Measurements from ENCODE around the gene ARID1B. TPM values are rescaled to one million over a fixed set of nuclear protein-coding genes. Genes with fewer than 3 reads are reported as not detected.
A peak's percentile ranks its signal among the peaks of the same experiment; 100 is the strongest.

The ARID1B gene
- total RNA-seq, 2 experiments from 2014 or later, result 42.5 to 43.2 TPM

DNA sequence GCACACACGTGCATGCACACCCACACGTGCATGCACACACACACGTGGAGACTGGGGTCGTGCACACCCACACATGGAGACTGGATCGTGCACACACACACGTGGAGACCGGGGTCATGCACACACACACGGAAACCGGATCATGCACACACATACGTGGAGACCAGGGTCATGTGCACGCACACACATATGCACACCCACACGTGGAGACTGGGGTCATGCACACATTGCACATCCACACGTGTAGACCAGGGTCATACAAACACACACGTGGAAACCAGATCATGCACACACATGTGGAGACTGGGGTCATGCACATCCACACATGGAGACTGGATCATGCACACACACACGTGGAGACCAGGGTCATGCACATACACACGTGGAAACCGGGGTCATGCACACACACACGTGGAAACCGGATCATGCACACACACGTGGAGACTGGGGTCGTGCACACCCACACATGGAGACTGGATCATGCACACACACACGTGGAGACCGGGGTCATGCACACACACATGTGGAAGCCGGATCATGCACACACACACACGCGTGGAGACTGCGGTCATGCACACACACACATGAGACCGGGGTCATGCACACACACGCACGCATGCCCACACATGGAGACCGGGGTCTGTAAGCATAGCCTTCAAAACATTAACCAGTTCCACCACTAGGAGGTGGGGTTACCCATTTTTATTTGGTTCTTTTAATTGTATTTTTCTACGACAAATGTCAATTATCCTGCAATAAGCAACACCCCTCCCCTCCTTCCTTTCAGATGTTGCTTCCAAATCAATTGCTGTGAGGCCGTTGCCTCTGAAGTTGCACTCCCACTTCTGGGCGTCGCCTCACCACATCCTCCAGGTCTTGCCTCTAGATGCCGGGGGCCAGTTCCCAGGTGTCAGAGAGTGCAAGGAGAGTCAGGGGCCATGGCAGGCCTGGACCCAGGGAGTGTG, 450.3 kb downstream of the ARID1B start:
- CTCF ChIA-PET, result interaction anchor here (0.9 to 1.4 kb wide), 2 partner anchors 9 to 182 kb away, joined by 3 read pairs; no protein-coding TSS in a partner anchor
- no peak overlapping the region for H3K4me3 Mint-ChIP-seq

GRCh38 chr6:157228426-157229131, 451.4 kb downstream of the ARID1B start:
- intact Hi-C loops (cut with micrococcal nuclease), result no loop called here
- CTCF ChIA-PET, result interaction anchor here (0.7 to 0.9 kb wide), 2 partner anchors 8 to 32 kb away, joined by 3 read pairs; no protein-coding TSS in a partner anchor
- Mint-ChIP-seq H3K4me3 (no peak overlapping the region), H3K36me3 (ENCODE audit: low read depth) (no peaks in the 10 kb centered on the region), H3K27me3 (ENCODE audit: low read depth) (no peaks in the 10 kb centered on the region), H3K9me3 (no peaks in the 10 kb centered on the region), H3K4me1 (ENCODE audit: low read depth) (peaks cover 31% of the 10 kb centered on the region), H3K27ac (no peak overlapping the region)
- DNase-seq, result no peak

More for the DNA sequence above, 450.3 kb downstream of the ARID1B start:
- no peaks in the 10 kb centered on the region for H3K9me3 Mint-ChIP-seq
- peaks cover 39% of the 10 kb centered on the region for H3K4me1 Mint-ChIP-seq (ENCODE audit: low read depth)
- no peak overlapping the region for H3K27ac Mint-ChIP-seq
- intact Hi-C loops (cut with micrococcal nuclease), result no loop called here
- no peaks in the 10 kb centered on the region for H3K36me3 Mint-ChIP-seq (ENCODE audit: low read depth)
- peak; percentile 37 for DNase-seq
- H3K27me3 Mint-ChIP-seq (ENCODE audit: low read depth), result no peaks in the 10 kb centered on the region

DNA sequence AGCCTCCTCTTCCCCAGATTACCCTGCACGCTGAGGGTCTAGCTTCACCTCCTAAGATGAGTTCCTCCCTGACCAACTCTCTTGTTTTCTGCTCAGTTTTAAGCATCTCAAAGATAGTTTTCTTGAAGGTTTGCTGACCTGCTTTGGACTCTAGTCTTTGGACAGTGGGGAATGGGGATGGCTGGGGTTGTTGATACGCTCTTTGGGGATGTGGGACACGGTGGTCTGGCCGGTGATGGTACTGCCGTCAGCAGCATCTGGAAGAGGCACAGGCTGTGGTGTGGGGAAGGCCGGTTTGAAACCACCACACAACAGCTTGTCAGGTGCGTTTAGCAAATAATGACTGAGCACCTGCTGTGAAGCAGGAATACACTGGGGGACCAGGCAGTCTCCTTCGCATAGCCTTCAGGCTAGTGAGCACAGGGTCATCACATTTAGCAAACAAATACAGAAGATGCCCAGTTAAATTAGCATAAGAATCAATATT, 452.0 kb downstream of the ARID1B start:
- intact Hi-C loops (cut with micrococcal nuclease), result no loop called here
- Mint-ChIP-seq H3K9me3 (no peaks in the 10 kb centered on the region), H3K27me3 (ENCODE audit: low read depth) (peaks cover 5% of the 10 kb centered on the region), H3K4me1 (ENCODE audit: low read depth) (peaks cover 28% of the 10 kb centered on the region), H3K4me3 (no peak overlapping the region), H3K36me3 (ENCODE audit: low read depth) (no peaks in the 10 kb centered on the region), H3K27ac (no peak overlapping the region)
- CTCF ChIA-PET, result interaction anchor here (0.7 to 2.2 kb wide), 2 partner anchors 31 to 45 kb away, joined by 3 to 8 read pairs; no protein-coding TSS in a partner anchor
- no peak for DNase-seq

- Mint-ChIP-seq H3K9me3 (no peaks in the 10 kb centered on the region), H3K27me3 (ENCODE audit: low read depth) (peaks cover 5% of the 10 kb centered on the region), H3K36me3 (ENCODE audit: low read depth) (no peaks in the 10 kb centered on the region), H3K27ac (no peak overlapping the region), H3K4me3 (no peak overlapping the region), H3K4me1 (ENCODE audit: low read depth) (peaks cover 31% of the 10 kb centered on the region)
- CTCF ChIA-PET, result interaction anchor here (0.7 to 2.2 kb wide), 2 partner anchors 31 to 45 kb away, joined by 3 to 8 read pairs; no protein-coding TSS in a partner anchor
- intact Hi-C loops (cut with micrococcal nuclease), result no loop called here
- DNase-seq, result no peak
Observed at GRCh38 chr6:157229713-157230112, 452.5 kb downstream of the ARID1B start.

DNA sequence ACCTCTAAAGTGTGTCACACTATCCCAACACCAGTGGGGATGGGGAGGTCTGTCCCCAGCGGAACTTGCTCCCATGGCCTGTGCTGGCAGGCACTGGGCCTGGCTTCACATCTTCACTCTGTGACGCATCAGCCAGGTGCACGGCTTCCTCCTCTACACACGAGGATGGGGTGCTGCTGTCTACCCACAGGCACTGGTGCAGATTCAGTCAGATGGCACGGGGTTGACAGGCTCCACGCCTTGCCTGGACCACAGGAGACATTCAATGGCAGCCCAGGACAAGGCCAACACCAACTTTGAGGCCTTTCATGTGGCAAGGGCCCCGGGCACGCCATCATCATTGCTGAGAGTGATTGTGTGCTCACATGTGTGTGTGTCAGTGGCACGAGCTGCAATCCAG, 453.7 kb downstream of the ARID1B start:
- intact Hi-C loops (cut with micrococcal nuclease), result no loop called here
- no peaks in the 10 kb centered on the region for H3K9me3 Mint-ChIP-seq
- H3K4me1 Mint-ChIP-seq (ENCODE audit: low read depth), result peaks cover 37% of the 10 kb centered on the region
- peaks cover 15% of the 10 kb centered on the region for H3K27me3 Mint-ChIP-seq (ENCODE audit: low read depth)
- H3K27ac Mint-ChIP-seq, result no peak overlapping the region
- H3K36me3 Mint-ChIP-seq (ENCODE audit: low read depth), result peaks cover 2% of the 10 kb centered on the region
- CTCF ChIA-PET, result interaction anchor here (0.7 to 2.2 kb wide), 2 partner anchors 43 to 54 kb away, joined by 5 to 8 read pairs; no protein-coding TSS in a partner anchor
- H3K4me3 Mint-ChIP-seq, result no peak overlapping the region
- no peak for DNase-seq

GRCh38 chr6:157232161-157232895, 455.1 kb downstream of the ARID1B start:
- H3K36me3 Mint-ChIP-seq (ENCODE audit: low read depth), result peaks cover 2% of the 10 kb centered on the region

GRCh38 chr6:157233156-157233555, 456.0 kb downstream of the ARID1B start:
- Mint-ChIP-seq H3K36me3 (ENCODE audit: low read depth) (peaks cover 2% of the 10 kb centered on the region), H3K9me3 (no peaks in the 10 kb centered on the region), H3K4me1 (ENCODE audit: low read depth) (peaks cover 20% of the 10 kb centered on the region), H3K27me3 (ENCODE audit: low read depth) (peaks cover 23% of the 10 kb centered on the region), H3K27ac (no peak overlapping the region), H3K4me3 (no peak overlapping the region)
- DNase-seq, result no peak
- intact Hi-C loops (cut with micrococcal nuclease), result no loop called here
- CTCF ChIA-PET, result interaction anchor here (0.6 to 1.4 kb wide), 4 partner anchors 10 to 112 kb away, joined by 3 to 4 read pairs (median 3); no protein-coding TSS in a partner anchor

More at GRCh38 chr6:157232161-157232895, 455.1 kb downstream of the ARID1B start:
- Mint-ChIP-seq H3K9me3 (no peaks in the 10 kb centered on the region), H3K27me3 (ENCODE audit: low read depth) (peaks cover 20% of the 10 kb centered on the region), H3K4me1 (ENCODE audit: low read depth) (peaks cover 26% of the 10 kb centered on the region), H3K4me3 (no peak overlapping the region), H3K27ac (no peak overlapping the region)
- CTCF ChIA-PET, result interaction anchor here (0.7 to 1.4 kb wide), 2 partner anchors 9 to 113 kb away, joined by 3 read pairs; no protein-coding TSS in a partner anchor
- intact Hi-C loops (cut with micrococcal nuclease), result no loop called here
- DNase-seq, result no peak

- CTCF ChIA-PET, result interaction anchor here (0.6 to 1.8 kb wide), 5 partner anchors 10 to 17 kb away, joined by 3 to 4 read pairs (median 3); no protein-coding TSS in a partner anchor
- intact Hi-C loops (cut with micrococcal nuclease), result no loop called here
- no peak overlapping the region for H3K4me3 Mint-ChIP-seq
Observed at GRCh38 chr6:157233686-157234085, 456.5 kb downstream of the ARID1B start.

DNA sequence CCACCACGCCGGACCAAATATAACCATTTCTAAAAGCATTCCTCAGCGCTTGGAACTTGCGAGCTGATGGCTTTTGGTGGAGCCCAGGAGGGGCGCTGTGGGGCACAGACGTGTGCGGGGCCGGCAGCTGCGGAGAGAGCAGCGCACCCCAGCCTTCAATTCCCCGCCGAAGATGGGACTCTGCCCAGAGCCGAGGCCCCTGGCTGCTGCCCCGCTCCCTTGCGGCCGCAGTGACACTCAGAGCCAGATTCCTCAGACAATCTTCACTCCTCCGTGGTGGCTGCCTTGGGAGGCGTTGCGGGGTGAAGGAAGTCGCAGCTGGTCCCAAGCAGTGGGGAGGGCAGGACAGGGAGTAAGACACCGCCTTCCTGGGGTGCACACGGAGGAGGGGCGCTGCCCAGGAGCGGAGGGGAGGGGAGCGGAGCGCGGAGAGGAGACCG, 458.4 kb downstream of the ARID1B start:
- DNase-seq, result peak; percentile 70
- CTCF ChIA-PET, result interaction anchor here (0.7 to 1.8 kb wide), 15 partner anchors 9 to 202 kb away, joined by 3 to 6 read pairs (median 4); no protein-coding TSS in a partner anchor
- Mint-ChIP-seq H3K27ac (no peak overlapping the region), H3K27me3 (ENCODE audit: low read depth) (peaks cover 23% of the 10 kb centered on the region), H3K4me1 (ENCODE audit: low read depth) (peaks cover 17% of the 10 kb centered on the region), H3K36me3 (ENCODE audit: low read depth) (peaks cover 2% of the 10 kb centered on the region), H3K4me3 (peak overlapping the region; percentile 89), H3K9me3 (no peaks in the 10 kb centered on the region)
- intact Hi-C loops (cut with micrococcal nuclease), result loop anchor here (1.0 kb wide), 1 partner anchor 39 kb away; no protein-coding TSS in a partner anchor

More at GRCh38 chr6:157233686-157234085, 456.5 kb downstream of the ARID1B start:
- Mint-ChIP-seq H3K36me3 (ENCODE audit: low read depth) (peaks cover 2% of the 10 kb centered on the region), H3K4me1 (ENCODE audit: low read depth) (peaks cover 20% of the 10 kb centered on the region), H3K9me3 (no peaks in the 10 kb centered on the region), H3K27ac (no peak overlapping the region), H3K27me3 (ENCODE audit: low read depth) (peaks cover 23% of the 10 kb centered on the region)
- DNase-seq, result no peak

DNA sequence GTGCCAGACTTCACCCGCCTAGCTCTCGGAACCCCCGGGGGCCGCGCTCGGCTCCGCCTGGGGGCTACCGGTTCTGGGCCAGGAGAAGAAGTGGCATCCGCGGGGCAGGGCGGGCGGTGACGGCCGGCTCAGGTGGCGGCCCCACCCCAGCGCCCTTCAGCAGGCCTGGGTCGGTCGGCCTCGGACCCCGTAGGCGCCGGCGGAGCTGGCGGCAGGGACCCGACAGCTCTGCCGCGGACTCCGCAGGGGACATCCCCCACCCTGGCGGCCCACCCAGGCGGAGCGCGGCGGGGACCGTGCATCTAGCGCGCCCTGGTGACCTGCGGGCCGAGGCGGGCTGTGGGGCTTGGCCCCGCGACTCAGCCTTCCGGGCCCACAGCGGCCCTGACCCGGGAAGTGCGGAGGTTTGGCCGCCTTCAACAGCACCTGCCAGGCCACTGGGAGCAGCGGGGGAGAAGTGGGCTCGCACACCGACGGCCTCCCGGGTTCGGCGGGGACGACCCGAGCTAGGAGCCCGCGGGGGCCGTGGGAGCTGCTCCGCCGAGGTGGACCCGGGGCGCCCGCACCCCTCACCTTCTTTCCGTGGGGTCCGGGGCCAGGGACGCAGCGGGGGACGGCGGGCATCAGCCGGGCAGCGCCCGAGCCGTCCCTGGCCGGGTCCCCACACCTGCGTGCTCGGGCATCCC, 459.0 kb downstream of the ARID1B start:
- H3K27ac Mint-ChIP-seq, result no peak overlapping the region
- peak overlapping the region; percentile 89 for H3K4me3 Mint-ChIP-seq
- DNase-seq, result no peak
- H3K36me3 Mint-ChIP-seq (ENCODE audit: low read depth), result peaks cover 2% of the 10 kb centered on the region
- H3K9me3 Mint-ChIP-seq, result no peaks in the 10 kb centered on the region
- CTCF ChIA-PET, result interaction anchor here (0.6 to 1.7 kb wide), 15 partner anchors 8 to 203 kb away, joined by 3 to 6 read pairs (median 4); no protein-coding TSS in a partner anchor
- intact Hi-C loops (cut with micrococcal nuclease), result no loop called here
- H3K4me1 Mint-ChIP-seq (ENCODE audit: low read depth), result peaks cover 17% of the 10 kb centered on the region
- H3K27me3 Mint-ChIP-seq (ENCODE audit: low read depth), result peaks cover 23% of the 10 kb centered on the region

GRCh38 chr6:157238346-157238745, 461.2 kb downstream of the ARID1B start:
- Mint-ChIP-seq H3K4me3 (no peak overlapping the region), H3K4me1 (ENCODE audit: low read depth) (peaks cover 17% of the 10 kb centered on the region), H3K36me3 (ENCODE audit: low read depth) (peaks cover 2% of the 10 kb centered on the region), H3K27ac (no peak overlapping the region), H3K27me3 (ENCODE audit: low read depth) (peaks cover 23% of the 10 kb centered on the region), H3K9me3 (no peaks in the 10 kb centered on the region)
- DNase-seq, result no peak
- CTCF ChIA-PET, result interaction anchor here (0.7 kb wide), 1 partner anchor 426 kb away, joined by 3 read pairs; no protein-coding TSS in a partner anchor
- intact Hi-C loops (cut with micrococcal nuclease), result no loop called here

All from activated naive CD4-positive, alpha-beta T cell treated with anti-CD3 and anti-CD28 coated beads for 36 hours (primary cell).